Stimulated activated CD4-positive, alpha-beta T cell treated with anti-CD3 and anti-CD28 coated beads, Interleukin-12 subunit alpha, Interleukin-12 subunit beta, amount 100 ng/mL, for 48 hours (primary cell): ENCODE results near the gene HERC2.
"Not testable (repeated sequence)": the region's sequence is repeated elsewhere in the genome, so short reads cannot be mapped to it uniquely, and the experiment has no call there.

Experiments
- DNase-seq, 3 donors: peaks; one replicate each; pipeline ENCODE4 v3.0.0-alpha.2; 2020; ENCODE audit warnings: low read depth in 2 of 3, low spot score in 1 of 3

HERC2 gene

DNA sequence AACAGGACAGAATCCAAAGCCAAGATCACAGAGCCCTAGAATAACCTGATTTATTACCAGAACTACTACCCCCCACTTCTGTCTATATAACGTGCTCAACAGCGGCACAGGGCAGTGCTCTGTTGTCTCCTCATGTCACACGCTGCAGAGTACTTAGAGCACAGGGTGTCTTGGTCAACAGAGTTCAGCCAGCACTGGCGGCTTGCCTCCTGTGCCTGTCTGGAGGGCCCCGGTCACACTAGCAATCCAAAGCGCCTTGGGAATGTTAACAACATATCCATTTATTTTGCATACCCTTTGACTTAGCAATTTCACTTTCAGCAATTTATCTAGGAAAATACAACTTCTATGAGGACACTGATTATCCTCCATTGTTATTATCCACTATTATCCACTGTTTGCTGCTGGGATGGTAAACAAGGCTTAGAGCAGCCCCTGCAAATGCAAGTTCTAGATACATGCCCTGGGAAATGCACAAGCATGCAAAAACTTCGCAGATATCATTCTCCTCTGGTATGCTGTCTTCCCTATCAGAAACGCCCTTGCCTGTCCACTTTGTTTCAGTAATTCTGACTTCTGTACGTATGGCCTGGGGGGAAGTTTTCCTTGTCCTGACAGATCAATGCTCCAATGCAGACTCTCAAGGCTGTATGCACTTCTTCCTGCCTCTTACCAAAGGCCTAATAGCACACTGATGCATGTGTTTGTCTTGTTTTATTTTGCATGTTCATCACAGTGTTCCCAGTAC is 136.7 kb downstream of the HERC2 start:
- no peak for DNase-seq

DNA sequence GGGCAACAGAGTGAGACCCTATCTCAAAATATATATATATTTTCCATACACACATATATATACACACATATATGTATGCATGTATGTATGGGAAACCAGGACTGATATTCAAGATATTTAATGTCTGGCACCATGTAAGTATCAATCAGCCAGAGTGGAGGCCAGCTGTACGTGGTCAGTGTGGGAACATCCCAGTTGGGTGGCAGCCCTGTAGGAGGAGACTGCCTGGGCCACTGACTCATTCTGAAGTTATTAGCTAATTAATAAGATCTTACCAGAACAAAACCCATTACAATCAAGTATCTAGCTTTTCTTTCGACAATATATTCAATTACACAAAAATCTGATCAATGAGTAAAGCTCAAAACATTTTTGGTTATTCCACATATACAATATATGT is 137.8 kb downstream of the HERC2 start:
- DNase-seq: no peak

- DNase-seq: no peak
Measured at GRCh38 chr15:28182731-28183130, 139.2 kb downstream of the HERC2 start.

DNA sequence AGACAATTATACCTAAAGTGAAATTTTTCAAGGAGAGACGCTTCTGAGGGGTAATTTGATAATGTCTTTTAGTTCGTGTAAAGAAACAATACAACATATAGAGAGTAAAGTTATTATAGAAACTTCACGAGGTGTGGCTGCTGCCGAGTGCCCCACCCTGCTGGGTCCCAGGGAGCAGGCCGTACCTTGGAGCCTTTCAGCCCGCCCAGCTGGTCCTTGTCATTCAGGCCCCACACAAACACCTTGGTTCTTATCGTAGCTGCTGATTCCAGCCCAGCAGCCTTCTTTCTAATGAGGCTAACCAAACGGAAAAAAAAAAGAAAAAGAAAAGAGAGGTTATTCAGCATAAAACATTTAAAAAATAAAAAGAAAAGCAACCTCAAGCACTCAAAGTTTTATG is 139.8 kb downstream of the HERC2 start:
- no peak for DNase-seq

GRCh38 chr15:28181366-28181765 is 140.6 kb downstream of the HERC2 start:
- no peak for DNase-seq

DNA sequence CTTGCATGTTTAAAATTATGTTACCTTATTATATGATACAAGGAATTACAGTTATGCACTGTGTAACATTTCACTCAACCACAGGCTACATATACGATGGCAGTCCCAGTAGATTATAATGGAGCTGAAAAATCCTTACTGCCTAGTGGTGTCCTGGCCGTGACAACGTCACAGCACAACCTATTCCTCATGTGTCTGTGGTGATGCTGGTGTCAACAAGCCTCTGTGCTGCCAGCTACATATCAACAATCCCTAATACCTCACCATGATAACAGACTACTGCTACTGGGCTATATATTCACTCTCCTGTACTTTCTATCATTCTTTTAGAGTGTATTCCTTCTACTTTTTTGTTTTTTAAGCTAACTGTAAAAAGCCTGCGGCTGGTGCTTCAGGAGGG is 142.7 kb downstream of the HERC2 start:
- DNase-seq: no peak

- no peak for DNase-seq
Measured at GRCh38 chr15:28178727-28179126, 143.3 kb downstream of the HERC2 start.

GRCh38 chr15:28178290-28178689 is 143.7 kb downstream of the HERC2 start:
- DNase-seq: no peak

GRCh38 chr15:28169366-28169765 is 152.6 kb downstream of the HERC2 start:
- DNase-seq: no peak

DNA sequence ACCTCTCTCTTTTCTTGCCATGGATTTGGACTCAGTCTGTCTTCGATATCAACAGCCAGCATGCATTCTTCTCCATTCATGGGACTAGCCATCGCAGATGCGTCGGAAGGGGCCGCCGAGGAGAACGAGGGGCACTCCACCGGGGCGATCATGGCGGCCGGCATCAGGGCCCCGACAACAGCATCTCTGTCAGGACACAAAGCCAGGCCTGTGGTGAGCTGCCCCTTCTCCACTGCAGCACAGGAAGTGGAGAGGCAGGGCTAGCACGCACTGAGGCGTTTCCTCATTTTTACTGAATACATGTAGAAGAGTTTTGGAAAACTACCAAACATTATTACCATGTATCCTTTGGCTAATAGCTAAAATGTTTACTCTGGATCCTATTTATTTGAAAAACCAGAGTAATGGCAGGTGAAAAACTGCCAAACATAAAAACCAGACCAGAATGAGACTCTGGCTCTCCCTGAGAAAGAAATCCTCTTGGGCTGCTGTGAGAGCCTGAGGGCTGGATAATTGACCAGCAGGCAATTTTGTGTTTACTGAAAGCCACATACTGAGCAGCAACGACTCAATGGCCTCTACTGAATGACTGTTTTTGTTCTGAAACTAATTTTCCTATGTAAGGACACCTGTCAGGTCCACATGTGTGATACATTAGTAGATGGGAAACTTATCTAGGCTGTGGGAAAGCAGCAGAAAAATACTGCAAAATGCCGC is 153.4 kb downstream of the HERC2 start:
- DNase-seq: not testable (repeated sequence)

DNA sequence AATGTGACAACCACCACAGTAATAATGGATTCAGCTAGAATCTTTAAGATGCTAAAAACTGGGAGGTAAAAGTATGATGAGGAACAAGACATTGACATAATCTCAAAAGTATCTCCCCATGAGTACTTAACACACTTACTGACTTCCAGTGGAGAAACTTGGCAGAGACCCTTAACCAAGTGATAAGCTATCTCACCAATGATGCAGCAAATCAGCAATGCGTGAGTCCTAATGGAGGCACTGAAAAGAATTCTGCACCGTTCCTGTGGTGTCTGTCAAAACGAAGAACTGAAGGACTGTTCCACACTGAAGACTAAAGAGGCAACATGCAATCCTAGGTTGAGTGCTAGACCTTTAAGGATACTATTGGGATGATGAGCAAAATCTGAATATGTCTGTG is 154.9 kb downstream of the HERC2 start:
- DNase-seq: no peak

DNA sequence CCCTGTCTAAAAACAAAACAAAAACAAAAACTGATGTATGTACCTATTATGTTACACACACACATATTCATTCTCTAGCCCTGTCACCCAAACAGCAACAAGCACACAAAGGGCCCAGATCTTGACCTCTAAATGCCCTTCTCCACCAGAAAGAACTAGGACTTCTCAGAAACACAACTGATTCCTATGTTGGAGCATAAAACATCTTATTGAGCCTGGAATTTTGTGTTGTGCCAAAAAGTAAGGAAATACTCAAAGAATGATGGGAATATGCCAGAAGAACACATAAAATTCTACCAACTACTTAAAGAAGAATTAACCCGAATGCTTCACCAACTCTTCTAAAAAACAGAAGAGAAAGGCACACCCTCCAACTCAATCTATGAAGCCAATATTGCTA is 156.2 kb downstream of the HERC2 start:
- no peak for DNase-seq

GRCh38 chr15:28164876-28165275 is 157.1 kb downstream of the HERC2 start:
- no peak for DNase-seq

DNA sequence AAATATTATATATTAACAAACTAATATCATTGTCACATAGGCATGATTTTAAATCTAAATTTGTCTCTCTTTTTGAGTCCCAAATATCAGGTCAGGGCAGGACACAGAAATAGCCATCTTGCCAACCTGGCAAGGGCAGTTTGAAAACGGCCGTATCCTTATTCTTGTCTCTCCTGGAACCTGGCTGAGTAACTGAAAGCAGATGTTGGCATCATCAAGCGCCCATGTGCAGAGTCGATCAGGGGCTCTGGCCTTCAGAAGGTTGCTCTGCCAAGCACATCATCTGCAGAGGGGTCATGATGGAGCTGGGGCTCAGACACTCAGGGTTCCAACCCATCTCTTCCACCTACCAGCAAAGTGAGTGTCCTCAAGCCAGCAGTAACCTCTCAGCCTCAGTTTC is 167.7 kb downstream of the HERC2 start:
- DNase-seq: no peak

DNA sequence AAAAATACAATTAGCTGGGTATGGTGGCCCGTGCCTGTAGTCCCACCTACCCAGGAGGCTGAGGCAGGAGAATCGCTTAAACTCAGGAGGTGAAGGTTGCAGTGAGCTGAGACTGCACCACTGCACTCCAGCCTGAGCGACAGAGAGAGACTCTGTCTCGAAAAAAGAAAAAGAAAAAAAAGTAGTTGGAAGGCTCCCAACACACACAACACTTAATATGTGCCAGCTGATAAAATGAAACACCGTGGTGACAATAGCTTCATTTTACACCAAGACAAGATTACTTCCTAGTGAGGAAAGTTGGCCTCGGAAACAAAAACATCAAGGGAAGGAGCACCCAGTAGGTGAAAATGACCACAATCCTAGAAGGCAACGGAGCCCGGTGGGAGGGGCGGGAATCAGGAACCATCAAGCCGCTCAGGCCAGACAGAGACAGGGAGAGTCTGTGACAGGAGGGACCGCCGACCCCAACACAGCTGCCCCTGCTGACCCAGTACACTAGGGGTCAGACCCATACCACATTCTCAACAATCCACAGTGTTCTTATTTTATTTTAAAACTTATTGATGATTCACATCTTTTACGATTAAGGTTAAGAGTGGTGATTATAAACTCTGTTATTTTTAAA is 168.4 kb downstream of the HERC2 start:
- DNase-seq: no peak

- not testable (repeated sequence) for DNase-seq
Measured at GRCh38 chr15:28152538-28152923, 169.4 kb downstream of the HERC2 start.

DNA sequence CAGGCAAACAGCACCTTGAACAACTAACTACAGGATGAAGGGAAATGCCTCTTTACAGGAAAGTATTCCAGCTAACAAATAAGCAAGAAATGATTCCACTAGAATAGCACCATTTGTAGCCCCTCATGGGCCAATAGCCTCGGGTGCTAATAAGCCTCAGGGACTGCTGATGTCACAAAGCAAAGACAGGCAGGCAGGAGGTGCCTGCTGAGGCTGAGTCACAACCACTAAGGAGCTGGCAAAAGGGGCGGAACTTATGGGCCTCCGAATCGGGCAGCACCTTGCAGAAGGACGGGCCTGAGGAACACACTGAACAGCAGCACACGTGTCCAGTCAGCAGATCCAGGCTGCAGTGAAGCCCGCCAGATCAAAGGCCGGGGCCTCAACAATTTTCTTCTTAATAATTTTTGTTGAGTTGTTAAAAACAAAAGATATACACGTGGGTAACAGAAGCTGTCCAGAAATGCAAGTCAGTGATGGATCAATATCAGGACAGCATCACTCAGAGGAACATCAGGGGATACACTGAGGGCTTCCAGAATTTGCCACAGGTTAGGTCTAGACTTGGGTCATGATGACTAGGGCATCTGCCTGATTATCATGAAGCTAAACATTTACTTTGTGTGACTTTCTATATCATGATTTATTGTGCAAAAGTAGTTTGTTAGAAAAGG is 170.0 kb downstream of the HERC2 start:
- DNase-seq: not testable (repeated sequence)

DNA sequence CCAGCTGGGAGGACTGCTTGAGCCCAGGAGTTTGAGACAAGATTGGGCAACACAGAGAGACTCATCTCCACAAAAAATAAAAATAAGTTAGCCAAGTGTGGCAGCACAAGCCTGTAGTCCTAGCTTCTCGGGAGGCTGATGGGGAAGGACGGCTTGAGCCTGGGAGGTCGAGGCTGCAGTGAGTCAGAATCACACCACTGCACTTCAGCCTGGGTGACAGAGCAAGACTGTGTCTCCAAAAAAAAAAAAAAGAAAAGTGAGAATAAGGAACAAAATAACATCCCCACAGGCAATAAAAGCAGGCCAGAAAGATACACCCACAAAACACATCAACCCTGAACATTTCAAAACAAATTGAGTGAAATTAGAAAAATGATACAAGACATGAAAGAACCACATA is 174.2 kb downstream of the HERC2 start:
- no peak for DNase-seq

- not testable (repeated sequence) for DNase-seq
Measured at GRCh38 chr15:28145419-28145818, 176.6 kb downstream of the HERC2 start.

- no peak for DNase-seq
Measured at GRCh38 chr15:28140062-28140461, 181.9 kb downstream of the HERC2 start.

GRCh38 chr15:28137408-28138039 is 184.5 kb downstream of the HERC2 start:
- DNase-seq: not testable (repeated sequence)
